GM12892 (cell line): ENCODE measurements around the gene POLA1.

ENCODE experiments used
- POLR2A ChIP-seq: IDR thresholded peaks from 2 replicates; pipeline ENCODE4 v1.6.1; 2011; ENCODE audit warnings: low read depth, low read length, control low read depth
- POLR2AphosphoS5 ChIP-seq: IDR thresholded peaks from 2 replicates; pipeline ENCODE4 v1.6.1; 2011; ENCODE audit warnings: low read depth, low read length, control low read depth

DNA sequence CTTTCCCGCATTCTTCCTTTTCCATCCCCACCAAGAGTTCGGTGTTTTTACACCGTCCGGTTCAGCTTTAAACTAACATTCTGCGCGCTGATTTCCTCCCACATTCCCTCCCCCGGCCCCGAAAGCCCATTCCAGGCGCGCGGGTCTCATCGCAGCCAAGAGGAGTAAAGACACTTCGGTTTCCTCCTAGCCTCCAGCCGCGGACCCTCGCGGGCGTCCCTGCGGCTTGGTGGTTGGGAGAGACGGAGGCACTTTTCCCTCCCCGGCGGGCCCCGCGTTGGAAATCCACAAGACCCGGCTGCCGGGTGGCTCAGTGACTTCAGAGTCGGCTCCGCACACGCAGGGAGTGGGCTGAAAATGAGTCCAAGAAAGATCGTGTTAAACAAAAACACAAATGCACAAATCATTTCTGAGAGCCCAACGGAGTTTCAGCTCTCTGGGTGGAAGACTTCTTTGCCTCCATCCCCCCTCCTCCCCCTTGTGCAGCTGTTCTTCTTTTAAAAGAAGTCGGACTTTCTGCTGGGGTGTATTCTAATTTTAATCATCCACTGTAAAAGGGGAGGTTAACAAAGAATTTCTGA is 324.0 kb downstream of the POLA1 start:
- no peak for TF ChIP-seq POLR2AphosphoS5
- no peak for TF ChIP-seq POLR2A
